WTC11 (cell line): ENCODE measurements around the gene HOXB6. TPM values are rescaled to one million over a fixed set of nuclear protein-coding genes. Genes with fewer than 3 reads are reported as not detected.

Experiments
- ATAC-seq: fragments of 200-7000 bp; cut with Tn5 transposase; 2 replicates; pipeline ENCODE4 v1.10.0; 2021; ENCODE audit warnings: mild to moderate bottlenecking, moderate library complexity
- CTCF ChIA-PET: fragments of 300-600 bp; sonication (Branson Sonifier 250); formaldehyde crosslinking; loops from one replicate; lab custom pipeline; 2021; ENCODE audit warnings: antibody characterized with exemption; lab: Charles Lee
- POLR2A ChIA-PET: fragments of 350-600 bp; sonication (Branson Sonifier 250); formaldehyde crosslinking; loops from one replicate; lab custom pipeline; 2021; ENCODE audit warnings: antibody characterized with exemption; lab: Charles Lee
- DNase-seq: peaks from one replicate; pipeline ENCODE4 v3.0.0; 2021; ENCODE audit warnings: low spot score
- H3K27ac Mint-ChIP-seq: 2 replicates; pipeline ENCODE4 v1.8.0; 2021; ENCODE audit warnings: mixed read lengths
- H3K27me3 Mint-ChIP-seq: 2 replicates; pipeline ENCODE4 v1.8.0; 2021; ENCODE audit warnings: low read depth, mild to moderate bottlenecking, moderate library complexity, mixed read lengths
- H3K36me3 Mint-ChIP-seq: 2 replicates; pipeline ENCODE4 v1.8.0; 2021; ENCODE audit warnings: mixed read lengths
- H3K4me1 Mint-ChIP-seq: 2 replicates; pipeline ENCODE4 v1.8.0; 2022; ENCODE audit warnings: mixed read lengths
- H3K4me3 Mint-ChIP-seq: 2 replicates; pipeline ENCODE4 v1.8.0; 2021; ENCODE audit warnings: mild to moderate bottlenecking, moderate library complexity, mixed read lengths
- H3K9me3 Mint-ChIP-seq: 2 replicates; pipeline ENCODE4 v1.8.0; 2021; ENCODE audit warnings: mixed read lengths
- ATF1 ChIP-seq: sonication (generic); formaldehyde crosslinking; IDR thresholded peaks from 2 replicates; pipeline ENCODE4 v1.8.1; 2023; ENCODE audit warnings: mild to moderate bottlenecking, moderate library complexity, missing genetic modification reagents
- ATF3 ChIP-seq: sonication (generic); formaldehyde crosslinking; conservative IDR thresholded peaks from 2 replicates; pipeline ENCODE4 v1.8.1; 2022; ENCODE audit warnings: mild to moderate bottlenecking, missing genetic modification reagents
- CREM ChIP-seq: sonication (generic); formaldehyde crosslinking; IDR thresholded peaks from 2 replicates; pipeline ENCODE4 v1.8.1; 2022; ENCODE audit warnings: mild to moderate bottlenecking, missing genetic modification reagents, moderate library complexity
- ELF4 ChIP-seq: sonication (generic); formaldehyde crosslinking; IDR thresholded peaks from 2 replicates; pipeline ENCODE4 v1.8.1; 2022; ENCODE audit warnings: low read depth, mild to moderate bottlenecking, moderate library complexity, missing genetic modification reagents
- ETV6 ChIP-seq: sonication (generic); formaldehyde crosslinking; IDR thresholded peaks from 2 replicates; pipeline ENCODE4 v1.8.1; 2022; ENCODE audit warnings: mild to moderate bottlenecking, missing genetic modification reagents
- FOXP1 ChIP-seq: sonication (generic); formaldehyde crosslinking; IDR thresholded peaks from 2 replicates; pipeline ENCODE4 v1.8.0; 2022; ENCODE audit warnings: missing genetic modification reagents, mild to moderate bottlenecking, moderate library complexity, borderline replicate concordance
- GTF2I ChIP-seq: fragments of 250-450 bp; sonication (Bioruptor Pico); conservative IDR thresholded peaks from 2 replicates; pipeline ENCODE4 v1.4.0; 2021; ENCODE audit warnings: mild to moderate bottlenecking
- HMGA2 ChIP-seq: fragments of 250-450 bp; sonication (Bioruptor Pico); IDR thresholded peaks from 2 replicates; pipeline ENCODE4 v1.4.0; 2021; ENCODE audit warnings: mild to moderate bottlenecking, moderate library complexity
- MXD4 ChIP-seq: fragments of 250-450 bp; sonication (Bioruptor Pico); IDR thresholded peaks from 2 replicates; pipeline ENCODE4 v1.8.0; 2021; ENCODE audit warnings: mild to moderate bottlenecking, moderate library complexity, borderline replicate concordance
- NFYB ChIP-seq: sonication (generic); formaldehyde crosslinking; conservative IDR thresholded peaks from 2 replicates; pipeline ENCODE4 v1.8.0; 2022; ENCODE audit warnings: low read depth, missing genetic modification reagents
- OVOL2 ChIP-seq: fragments of 250-450 bp; sonication (Bioruptor Pico); IDR thresholded peaks from 2 replicates; pipeline ENCODE4 v1.9.0; 2021; ENCODE audit warnings: mild to moderate bottlenecking, borderline replicate concordance
- SMAD3 ChIP-seq: sonication (generic); formaldehyde crosslinking; IDR thresholded peaks from 2 replicates; pipeline ENCODE4 v1.8.0; 2022; ENCODE audit warnings: missing genetic modification reagents, mild to moderate bottlenecking, borderline replicate concordance
- TP53 ChIP-seq: sonication (generic); formaldehyde crosslinking; IDR thresholded peaks from 2 replicates; pipeline ENCODE4 v1.8.1; 2023; ENCODE audit warnings: mild to moderate bottlenecking, missing genetic modification reagents
- ZNF232 ChIP-seq: sonication (generic); formaldehyde crosslinking; IDR thresholded peaks from 2 replicates; pipeline ENCODE4 v1.8.0; 2022; ENCODE audit warnings: mild to moderate bottlenecking, missing genetic modification reagents
- ZNF263 ChIP-seq: sonication (generic); formaldehyde crosslinking; IDR thresholded peaks from 2 replicates; pipeline ENCODE4 v1.8.1; 2022; ENCODE audit warnings: low read depth, mild to moderate bottlenecking, moderate library complexity, missing genetic modification reagents
- ZNF425 ChIP-seq: fragments of 250-450 bp; sonication (Bioruptor Pico); conservative IDR thresholded peaks from 2 replicates; pipeline ENCODE4 v1.9.0; 2021; ENCODE audit warnings: mild to moderate bottlenecking
- total RNA-seq: library from RNA; stranded (reverse); gene quantifications from 3 replicates; pipeline ENCODE4 v1.2.3, GENCODE V29; 2021
- TF ChIP-seq, protein P1 (sequence below): sonication (generic); formaldehyde crosslinking; IDR thresholded peaks from 2 replicates; pipeline ENCODE4 v1.8.0; 2022; ENCODE audit warnings: mild to moderate bottlenecking, missing genetic modification reagents
- TF ChIP-seq, protein P2 (sequence below): sonication (generic); formaldehyde crosslinking; IDR thresholded peaks from 2 replicates; pipeline ENCODE4 v1.8.1; 2023; ENCODE audit warnings: mild to moderate bottlenecking, missing genetic modification reagents, moderate library complexity
- TF ChIP-seq, protein P3 (sequence below): fragments of 250-450 bp; sonication (Bioruptor Pico); IDR thresholded peaks from 2 replicates; pipeline ENCODE4 v1.9.0; 2021; ENCODE audit warnings: mild to moderate bottlenecking
- TF ChIP-seq, protein P4 (sequence below): fragments of 250-450 bp; sonication (Bioruptor Pico); IDR thresholded peaks from 2 replicates; pipeline ENCODE4 v2.1.2; 2022; ENCODE audit warnings: mild to moderate bottlenecking, moderate library complexity

The HOXB6 gene
- total RNA-seq, 1 experiment from 2014 or later, result not detected

GRCh38 chr17:48615963-48616716 is 11.4 kb upstream of the HOXB6 start (continued):
- TF ChIP-seq ZNF425 (CRISPR knock-in tag) (no peak), MXD4 (CRISPR knock-in tag) (no peak), SMAD3 (CRISPR knock-in tag) (no peak), ZNF263 (CRISPR knock-in tag) (no peak), HMGA2 (CRISPR knock-in tag) (no peak), ETV6 (CRISPR knock-in tag) (no peak), ELF4 (no peak), NFYB (CRISPR knock-in tag) (no peak), CREM (CRISPR knock-in tag) (no peak), ZNF232 (CRISPR knock-in tag) (no peak), TP53 (CRISPR knock-in tag) (no peak)
- TF ChIP-seq, protein P1, sequence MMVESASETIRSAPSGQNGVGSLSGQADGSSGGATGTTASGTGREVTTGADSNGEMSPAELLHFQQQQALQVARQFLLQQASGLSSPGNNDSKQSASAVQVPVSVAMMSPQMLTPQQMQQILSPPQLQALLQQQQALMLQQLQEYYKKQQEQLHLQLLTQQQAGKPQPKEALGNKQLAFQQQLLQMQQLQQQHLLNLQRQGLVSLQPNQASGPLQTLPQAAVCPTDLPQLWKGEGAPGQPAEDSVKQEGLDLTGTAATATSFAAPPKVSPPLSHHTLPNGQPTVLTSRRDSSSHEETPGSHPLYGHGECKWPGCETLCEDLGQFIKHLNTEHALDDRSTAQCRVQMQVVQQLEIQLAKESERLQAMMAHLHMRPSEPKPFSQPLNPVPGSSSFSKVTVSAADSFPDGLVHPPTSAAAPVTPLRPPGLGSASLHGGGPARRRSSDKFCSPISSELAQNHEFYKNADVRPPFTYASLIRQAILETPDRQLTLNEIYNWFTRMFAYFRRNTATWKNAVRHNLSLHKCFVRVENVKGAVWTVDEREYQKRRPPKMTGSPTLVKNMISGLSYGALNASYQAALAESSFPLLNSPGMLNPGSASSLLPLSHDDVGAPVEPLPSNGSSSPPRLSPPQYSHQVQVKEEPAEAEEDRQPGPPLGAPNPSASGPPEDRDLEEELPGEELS (CRISPR knock-in tag), result no peak

DNA sequence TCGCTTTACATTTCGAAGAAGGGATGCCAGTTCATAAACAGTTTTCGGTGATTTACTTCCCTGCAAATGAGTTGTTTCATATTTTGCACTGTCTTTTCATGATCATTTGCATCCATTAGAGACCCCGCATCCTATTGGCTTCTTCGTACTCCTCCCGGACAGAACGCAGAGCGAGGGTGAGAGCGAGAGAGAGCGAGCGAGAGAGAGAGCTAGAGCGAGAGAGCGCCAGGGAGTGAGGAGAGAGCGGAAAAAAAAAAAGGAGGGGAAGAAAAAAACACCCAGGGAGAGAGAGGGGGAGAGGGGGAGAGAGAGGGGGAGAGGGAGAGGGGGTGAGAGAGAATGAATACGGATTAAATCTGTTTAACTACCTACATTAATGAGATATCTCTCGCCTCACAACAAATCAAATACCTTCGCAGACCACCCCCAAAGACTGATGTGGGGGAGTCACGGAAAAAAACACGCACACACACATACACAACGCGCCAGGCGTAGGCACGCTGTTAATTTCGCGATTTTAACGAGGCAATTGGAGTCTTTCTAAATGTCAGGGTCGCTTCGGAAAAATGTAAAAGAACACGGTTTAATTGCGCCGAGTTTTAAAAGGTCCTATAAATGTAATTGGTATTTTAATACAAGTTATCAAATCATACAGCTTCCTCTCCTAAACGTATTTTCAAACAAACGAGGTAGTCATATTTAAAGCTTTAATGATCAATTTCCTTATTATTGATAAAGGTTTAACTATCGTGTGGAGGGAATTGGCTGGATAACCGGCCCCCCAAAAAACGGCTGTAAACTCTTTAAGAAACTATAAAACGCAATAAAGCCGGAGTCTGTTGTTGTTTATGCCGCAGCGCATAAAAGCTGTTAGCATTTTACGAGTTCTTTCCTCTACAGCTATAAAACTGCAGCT is 10.5 kb upstream of the HOXB6 start, which contains the start of gene HOXB8:
Gene HOXB8 (minus strand): TSS at position 246 of the 916 bp plus-strand sequence. CDS start 588 bp downstream, outside the sequence.
- TF ChIP-seq ATF3 (CRISPR knock-in tag) (no peak), FOXP1 (no peak), ATF1 (CRISPR knock-in tag) (no peak), OVOL2 (CRISPR knock-in tag) (no peak), GTF2I (no peak)
- TF ChIP-seq, protein P2, sequence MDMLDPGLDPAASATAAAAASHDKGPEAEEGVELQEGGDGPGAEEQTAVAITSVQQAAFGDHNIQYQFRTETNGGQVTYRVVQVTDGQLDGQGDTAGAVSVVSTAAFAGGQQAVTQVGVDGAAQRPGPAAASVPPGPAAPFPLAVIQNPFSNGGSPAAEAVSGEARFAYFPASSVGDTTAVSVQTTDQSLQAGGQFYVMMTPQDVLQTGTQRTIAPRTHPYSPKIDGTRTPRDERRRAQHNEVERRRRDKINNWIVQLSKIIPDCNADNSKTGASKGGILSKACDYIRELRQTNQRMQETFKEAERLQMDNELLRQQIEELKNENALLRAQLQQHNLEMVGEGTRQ (CRISPR knock-in tag), result no peak
- TF ChIP-seq, protein P1 (CRISPR knock-in tag), result no peak
- TF ChIP-seq, protein P3, sequence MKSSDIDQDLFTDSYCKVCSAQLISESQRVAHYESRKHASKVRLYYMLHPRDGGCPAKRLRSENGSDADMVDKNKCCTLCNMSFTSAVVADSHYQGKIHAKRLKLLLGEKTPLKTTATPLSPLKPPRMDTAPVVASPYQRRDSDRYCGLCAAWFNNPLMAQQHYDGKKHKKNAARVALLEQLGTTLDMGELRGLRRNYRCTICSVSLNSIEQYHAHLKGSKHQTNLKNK (CRISPR knock-in tag), result no peak
- TF ChIP-seq, protein P4, sequence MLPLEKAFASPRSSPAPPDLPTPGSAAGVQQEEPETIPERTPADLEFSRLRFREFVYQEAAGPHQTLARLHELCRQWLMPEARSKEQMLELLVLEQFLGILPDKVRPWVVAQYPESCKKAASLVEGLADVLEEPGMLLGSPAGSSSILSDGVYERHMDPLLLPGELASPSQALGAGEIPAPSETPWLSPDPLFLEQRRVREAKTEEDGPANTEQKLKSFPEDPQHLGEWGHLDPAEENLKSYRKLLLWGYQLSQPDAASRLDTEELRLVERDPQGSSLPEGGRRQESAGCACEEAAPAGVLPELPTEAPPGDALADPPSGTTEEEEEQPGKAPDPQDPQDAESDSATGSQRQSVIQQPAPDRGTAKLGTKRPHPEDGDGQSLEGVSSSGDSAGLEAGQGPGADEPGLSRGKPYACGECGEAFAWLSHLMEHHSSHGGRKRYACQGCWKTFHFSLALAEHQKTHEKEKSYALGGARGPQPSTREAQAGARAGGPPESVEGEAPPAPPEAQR (CRISPR knock-in tag), result no peak
- ATAC-seq, result no peak
- peaks cover 100% of the 10 kb centered on the region; the same call in 1 of the 2 replicates for H3K27me3 Mint-ChIP-seq
- ChIA-PET CTCF (interaction anchor here (0.8 to 1.4 kb wide), 6 partner anchors 10 to 23 kb away, joined by 3 to 5 read pairs (median 4); no protein-coding TSS in a partner anchor), POLR2A (interaction anchor here (0.5 kb wide), 1 partner anchor 1359 kb away, joined by 3 read pairs; no protein-coding TSS in a partner anchor)
- H3K27ac Mint-ChIP-seq, result no peak within 1 kb of the TSS
- peaks cover 42% of the 10 kb centered on the region for H3K4me1 Mint-ChIP-seq
- no peaks in the 10 kb centered on the region for H3K36me3 Mint-ChIP-seq
- DNase-seq, result no peak
- H3K9me3 Mint-ChIP-seq, result no peaks in the 10 kb centered on the region
- H3K4me3 Mint-ChIP-seq, result no peak within 1 kb of the TSS; the same call in 1 of the 2 replicates
